HG03060 (cell line): ENCODE measurements around the gene SF3A2.
A peak's percentile ranks its signal among the peaks of the same experiment; 100 is the strongest.
"Not testable (repeated sequence)": the region's sequence is repeated elsewhere in the genome, so short reads cannot be mapped to it uniquely, and the experiment has no call there.

Source experiments
- ATAC-seq: cut with Tn5 transposase; IDR thresholded peaks from one replicate; pipeline ENCODE4 v1.9.1; 2021; ENCODE audit warnings: low read depth, moderate number of reproducible peaks; ENCODE audit not compliant: unreplicated experiment

SF3A2 gene

GRCh38 chr19:2236314-2237050 is at the start of gene SF3A2, which contains the start of gene PLEKHJ1:
TSS of gene SF3A2 (plus strand) at chr19:2236824. CDS start at chr19:2243419, 6,595 bp downstream.
TSS of gene PLEKHJ1 (minus strand) at chr19:2236329. CDS start at chr19:2236248, 81 bp downstream.
- ATAC-seq = peak; percentile 61

- no peak for ATAC-seq
Measured at GRCh38 chr19:2187159-2187558, 49.5 kb upstream of the SF3A2 start.

GRCh38 chr19:2188708-2189385 is 47.8 kb upstream of the SF3A2 start:
- ATAC-seq = no peak

GRCh38 chr19:2189880-2190279 is 46.7 kb upstream of the SF3A2 start:
- no peak for ATAC-seq

- no peak for ATAC-seq
Measured at GRCh38 chr19:2190848-2191455, 45.7 kb upstream of the SF3A2 start.

- ATAC-seq = no peak
Measured at GRCh38 chr19:2191456-2192310, 44.9 kb upstream of the SF3A2 start.

GRCh38 chr19:2192862-2193261 is 43.8 kb upstream of the SF3A2 start:
- ATAC-seq = no peak

GRCh38 chr19:2193807-2194206 is 42.8 kb upstream of the SF3A2 start:
- no peak for ATAC-seq

GRCh38 chr19:2194513-2195078 is 42.0 kb upstream of the SF3A2 start:
- no peak for ATAC-seq

- no peak for ATAC-seq
Measured at GRCh38 chr19:2195361-2195760, 41.3 kb upstream of the SF3A2 start.

GRCh38 chr19:2195914-2196313 is 40.7 kb upstream of the SF3A2 start:
- ATAC-seq = no peak

- no peak for ATAC-seq
Measured at GRCh38 chr19:2197270-2197669, 39.4 kb upstream of the SF3A2 start.

GRCh38 chr19:2198317-2198716 is 38.3 kb upstream of the SF3A2 start:
- ATAC-seq = no peak

- no peak for ATAC-seq
Measured at GRCh38 chr19:2199215-2199614, 37.4 kb upstream of the SF3A2 start.

- ATAC-seq = no peak
Measured at GRCh38 chr19:2199861-2200623, 36.6 kb upstream of the SF3A2 start.

- not testable (repeated sequence) for ATAC-seq
Measured at GRCh38 chr19:2200624-2201294, 35.9 kb upstream of the SF3A2 start.

GRCh38 chr19:2201473-2202148 is 35.0 kb upstream of the SF3A2 start:
- ATAC-seq = no peak

GRCh38 chr19:2202366-2202765 is 34.3 kb upstream of the SF3A2 start:
- ATAC-seq = no peak
